Astrocyte (in vitro differentiated cells and primary cell): ENCODE data around the gene ATXN10.

Source experiments
- EZH2 ChIP-seq: IDR thresholded peaks from 2 replicates; pipeline ENCODE4 v1.6.1; 2012; ENCODE audit warnings: mild to moderate bottlenecking, low read length, inconsistent platforms; ENCODE audit not compliant: insufficient read depth
- TF ChIP-seq, protein P1 (sequence below): IDR thresholded peaks from 2 replicates; pipeline ENCODE4 v1.5.1; 2011; ENCODE audit warnings: low read depth, mild to moderate bottlenecking, inconsistent platforms, low read length, moderate library complexity; ENCODE audit not compliant: insufficient read depth

DNA sequence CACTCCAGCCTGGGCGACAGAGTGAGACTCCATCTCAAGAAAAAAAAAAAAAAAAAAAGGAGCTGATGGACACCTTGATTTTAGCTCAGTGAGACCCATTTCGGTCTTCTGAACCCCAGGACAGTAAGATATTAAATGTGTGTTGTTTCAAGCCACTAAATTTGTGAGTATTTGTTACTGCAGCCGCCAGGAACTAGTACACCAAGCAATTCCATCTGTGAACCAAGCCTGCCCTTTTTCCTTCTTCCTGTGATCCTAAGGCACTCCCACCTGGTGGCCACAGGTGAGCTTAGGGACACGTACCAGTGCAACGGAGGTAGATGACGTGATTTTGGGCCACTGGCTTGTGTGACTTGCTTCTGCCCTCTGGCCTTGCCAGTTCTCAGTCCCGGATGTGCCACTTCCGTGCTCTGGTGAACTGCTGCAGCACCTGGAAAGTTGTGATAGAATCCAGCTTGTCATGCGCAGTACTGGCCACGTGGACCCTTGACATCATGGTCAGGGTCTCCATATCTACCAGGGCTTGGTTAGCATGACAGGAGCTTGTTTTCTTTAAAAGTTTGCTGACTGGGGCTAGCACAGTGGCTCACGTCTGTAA is 19.6 kb upstream of the ATXN10 start:
- TF ChIP-seq, protein P1, sequence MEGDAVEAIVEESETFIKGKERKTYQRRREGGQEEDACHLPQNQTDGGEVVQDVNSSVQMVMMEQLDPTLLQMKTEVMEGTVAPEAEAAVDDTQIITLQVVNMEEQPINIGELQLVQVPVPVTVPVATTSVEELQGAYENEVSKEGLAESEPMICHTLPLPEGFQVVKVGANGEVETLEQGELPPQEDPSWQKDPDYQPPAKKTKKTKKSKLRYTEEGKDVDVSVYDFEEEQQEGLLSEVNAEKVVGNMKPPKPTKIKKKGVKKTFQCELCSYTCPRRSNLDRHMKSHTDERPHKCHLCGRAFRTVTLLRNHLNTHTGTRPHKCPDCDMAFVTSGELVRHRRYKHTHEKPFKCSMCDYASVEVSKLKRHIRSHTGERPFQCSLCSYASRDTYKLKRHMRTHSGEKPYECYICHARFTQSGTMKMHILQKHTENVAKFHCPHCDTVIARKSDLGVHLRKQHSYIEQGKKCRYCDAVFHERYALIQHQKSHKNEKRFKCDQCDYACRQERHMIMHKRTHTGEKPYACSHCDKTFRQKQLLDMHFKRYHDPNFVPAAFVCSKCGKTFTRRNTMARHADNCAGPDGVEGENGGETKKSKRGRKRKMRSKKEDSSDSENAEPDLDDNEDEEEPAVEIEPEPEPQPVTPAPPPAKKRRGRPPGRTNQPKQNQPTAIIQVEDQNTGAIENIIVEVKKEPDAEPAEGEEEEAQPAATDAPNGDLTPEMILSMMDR, result no peak
- TF ChIP-seq EZH2, result no peak
